Ascending aorta (tissue), 2 donors: ENCODE data around the gene TECPR2. TPM values are rescaled to one million over a fixed set of nuclear protein-coding genes. Genes with fewer than 3 reads are reported as not detected.

Experiments
- DNase-seq, 2 donors: peaks; one replicate each; pipeline ENCODE4 v3.0.0-alpha.2; 2019; ENCODE audit warnings: low spot score in 2 of 2
- H3K27ac ChIP-seq, 2 donors: fragments of 200-600 bp; sonication (generic); one replicate each; pipeline ENCODE4 v1.5.1; 2016 to 2017; ENCODE audit warnings: mild to moderate bottlenecking in 1 of 2
- H3K27me3 ChIP-seq: fragments of 200-600 bp; sonication (generic); one replicate; pipeline ENCODE4 v1.5.1; 2017
- H3K36me3 ChIP-seq, 2 donors: fragments of 200-600 bp; sonication (generic); one replicate each; pipeline ENCODE4 v1.5.1; 2016
- H3K4me1 ChIP-seq, 2 donors: fragments of 200-600 bp; sonication (generic); one replicate each; pipeline ENCODE4 v1.5.1; 2016 to 2017; ENCODE audit warnings: mild to moderate bottlenecking in 1 of 2
- H3K4me3 ChIP-seq, 2 donors: fragments of 200-600 bp; sonication (generic); one replicate each; pipeline ENCODE4 v1.5.1; 2016 to 2017; ENCODE audit warnings: mild to moderate bottlenecking in 1 of 2
- H3K9me3 ChIP-seq, 2 donors: fragments of 200-600 bp; sonication (generic); one replicate each; pipeline ENCODE4 v1.5.1; 2016
- CTCF ChIP-seq, 3 experiments: fragments of 200-600 bp in 2 of 3; fragments of 450-650 bp in 1 of 3; sonication (generic) in 2 of 3; IDR thresholded peaks; one replicate each; pipeline ENCODE4 v1.5.1; 2016 to 2019; ENCODE audit warnings: antibody characterized with exemption in 3 of 3, mild to moderate bottlenecking in 1 of 3, moderate library complexity in 1 of 3
- intact Hi-C: fragments of 100-400 bp; cut with DNase I; formaldehyde crosslinking; loops from one replicate; pipeline ENCODE4 v1.15.1; 2023
- total RNA-seq: library from RNA; depleted of rRNA; stranded (reverse); fragments of >200 nt; gene quantifications from one replicate; pipeline ENCODE4 v1.1.0, GENCODE V29; 2016

Gene TECPR2
- total RNA-seq, 1 donor from 2014 or later: 27.0 TPM

- no peaks in the 10 kb centered on the region for H3K9me3 ChIP-seq
- H3K4me1 ChIP-seq: peaks cover 0 to 5% of the 10 kb centered on the region in 2 donors
- no peaks in the 10 kb centered on the region for H3K27me3 ChIP-seq
- no peak for DNase-seq
- H3K27ac ChIP-seq: no peak overlapping the region
- TF ChIP-seq CTCF (IDR thresholded peaks at IDR 0.05): no peak
- intact Hi-C loops: no loop called here
- H3K4me3 ChIP-seq: no peak overlapping the region
- no peaks in the 10 kb centered on the region for H3K36me3 ChIP-seq
These were observed 160.4 kb downstream of the TECPR2 start for GRCh38 chr14:102523200-102523568.

- Histone ChIP-seq H3K4me1 (peaks cover 0 to 5% of the 10 kb centered on the region in 2 donors), H3K36me3 (no peaks in the 10 kb centered on the region), H3K27ac (peak overlapping the region; percentile 71 to 83), H3K4me3 (peak overlapping the region; percentile 63 to 81), H3K9me3 (no peaks in the 10 kb centered on the region), H3K27me3 (no peaks in the 10 kb centered on the region)
- TF ChIP-seq CTCF (IDR thresholded peaks at IDR 0.05): no peak
- intact Hi-C loops: loop anchor here (1.0 kb wide), 2 partner anchors 15 to 69 kb away; partner anchors contain the start of gene ANKRD9
- DNase-seq: no peak
These were observed 161.1 kb downstream of the TECPR2 start for GRCh38 chr14:102523569-102524450.

GRCh38 chr14:102524451-102525218, 161.9 kb downstream of the TECPR2 start:
- Histone ChIP-seq H3K9me3 (no peaks in the 10 kb centered on the region), H3K4me1 (peaks cover 0 to 5% of the 10 kb centered on the region in 2 donors), H3K27ac (peak overlapping the region; percentile 71 to 83), H3K4me3 (peak overlapping the region; percentile 63 to 81), H3K36me3 (no peaks in the 10 kb centered on the region), H3K27me3 (no peaks in the 10 kb centered on the region)
- peak; percentile 98 to 99 (median 98) for TF ChIP-seq CTCF (IDR thresholded peaks at IDR 0.05)
- DNase-seq: peak; percentile 94 to 99
- intact Hi-C loops: loop anchor here (1.0 kb wide), 2 partner anchors 15 to 69 kb away; partner anchors contain the start of gene ANKRD9

- H3K27me3 ChIP-seq: no peaks in the 10 kb centered on the region
- intact Hi-C loops: no loop called here
- H3K27ac ChIP-seq: peak overlapping the region; percentile 71 to 83
- peaks cover 0 to 5% of the 10 kb centered on the region in 2 donors for H3K4me1 ChIP-seq
- H3K36me3 ChIP-seq: no peaks in the 10 kb centered on the region
- H3K9me3 ChIP-seq: no peaks in the 10 kb centered on the region
- no peak for TF ChIP-seq CTCF (IDR thresholded peaks at IDR 0.05)
- H3K4me3 ChIP-seq: peak overlapping the region; percentile 63 to 81
- DNase-seq: no peak
These were observed 162.6 kb downstream of the TECPR2 start for GRCh38 chr14:102525219-102525928.

GRCh38 chr14:102525929-102526497, 163.3 kb downstream of the TECPR2 start:
- intact Hi-C loops: no loop called here
- no peaks in the 10 kb centered on the region for H3K9me3 ChIP-seq
- no peaks in the 10 kb centered on the region for H3K36me3 ChIP-seq
- peaks cover 0 to 5% of the 10 kb centered on the region in 2 donors for H3K4me1 ChIP-seq
- peak overlapping the region in 1 of 2 donors; percentile 81 for H3K4me3 ChIP-seq
- H3K27me3 ChIP-seq: no peaks in the 10 kb centered on the region
- no peak for DNase-seq
- TF ChIP-seq CTCF (IDR thresholded peaks at IDR 0.05): no peak
- no peak overlapping the region for H3K27ac ChIP-seq
